ENCODE measurements around the gene UBE2O.

UBE2O gene

GRCh38 chr17:76417499-76418143 lies 35.3 kb downstream of the UBE2O start:
- Histone ChIP-seq H3K4me2 (peak overlapping the region in 8 of 11 experiments; percentile 11 to 60 (median 47); a peak in 15 of 22 replicates), H3K4me3 (no peak overlapping the region), H3K9me3 (replicated peaks in 1 of 11) (peaks cover 0 to 30% (median 0%) of the 10 kb centered on the region in 11 experiments; a peak in 8 of 22 replicates), H3K4me1 (peaks cover 32 to 65% (median 50%) of the 10 kb centered on the region in 10 experiments), H3K27me3 (no peaks in the 10 kb centered on the region), H3K9ac (0 out of 22 replicates have a peak overlapping the region, but pooled peaks of 1 of the 11 experiments have one; percentile 14), H3K27ac (0 out of 22 replicates have a peak overlapping the region, but pooled peaks of 1 of the 11 experiments have one; percentile 11), H3K36me3 (peaks cover 10 to 57% (median 42%) of the 10 kb centered on the region in 11 experiments; a peak in 19 of 22 replicates), H4K20me1 (peaks cover 65 to 100% (median 88%) of the 10 kb centered on the region in 11 experiments; a peak in 21 of 22 replicates)
- TF ChIP-seq Cebpa-rat (IDR thresholded peaks at IDR 0.05) = no peak

- no peak overlapping the region for H3K4me3 ChIP-seq
- H3K27me3 ChIP-seq = no peaks in the 10 kb centered on the region
- TF ChIP-seq Cebpa-rat (IDR thresholded peaks at IDR 0.05) = no peak
- H3K9me3 ChIP-seq (replicated peaks in 1 of 11) = peaks cover 0 to 23% (median 0%) of the 10 kb centered on the region in 11 experiments; a peak in 7 of 22 replicates
- no peak overlapping the region for H3K27ac ChIP-seq
- H4K20me1 ChIP-seq = peaks cover 65 to 100% (median 88%) of the 10 kb centered on the region in 11 experiments; a peak in 21 of 22 replicates
- 0 out of 22 replicates have a peak overlapping the region, but pooled peaks of 2 of the 11 experiments have one; percentile 19 to 51 for H3K4me2 ChIP-seq
- H3K4me1 ChIP-seq = peaks cover 31 to 59% (median 45%) of the 10 kb centered on the region in 10 experiments
- no peak overlapping the region for H3K9ac ChIP-seq
- H3K36me3 ChIP-seq = peaks cover 13 to 56% (median 43%) of the 10 kb centered on the region in 11 experiments; a peak in 21 of 22 replicates
Observed at GRCh38 chr17:76416899-76417298, 36.1 kb downstream of the UBE2O start.

- Histone ChIP-seq H3K4me2 (no peak overlapping the region), H3K27ac (no peak overlapping the region), H4K20me1 (peaks cover 69 to 100% (median 88%) of the 10 kb centered on the region in 11 experiments; a peak in 21 of 22 replicates), H3K9ac (no peak overlapping the region), H3K4me1 (peaks cover 31 to 56% (median 45%) of the 10 kb centered on the region in 10 experiments), H3K9me3 (replicated peaks in 1 of 11) (peaks cover 0 to 19% (median 0%) of the 10 kb centered on the region in 11 experiments; a peak in 7 of 22 replicates), H3K36me3 (peaks cover 9 to 56% (median 42%) of the 10 kb centered on the region in 11 experiments; a peak in 21 of 22 replicates), H3K27me3 (no peaks in the 10 kb centered on the region), H3K4me3 (no peak overlapping the region)
- no peak for TF ChIP-seq Cebpa-rat (IDR thresholded peaks at IDR 0.05)
Observed at GRCh38 chr17:76416457-76416856, 36.5 kb downstream of the UBE2O start.

- Histone ChIP-seq H3K4me2 (no peak overlapping the region), H3K27ac (no peak overlapping the region), H3K4me1 (peaks cover 26 to 54% (median 41%) of the 10 kb centered on the region in 10 experiments), H3K4me3 (no peak overlapping the region), H4K20me1 (peaks cover 69 to 99% (median 86%) of the 10 kb centered on the region in 11 experiments; a peak in 21 of 22 replicates), H3K9ac (no peak overlapping the region), H3K9me3 (replicated peaks in 1 of 11) (peaks cover 0 to 12% (median 0%) of the 10 kb centered on the region in 11 experiments; a peak in 7 of 22 replicates), H3K36me3 (peaks cover 9 to 59% (median 46%) of the 10 kb centered on the region in 11 experiments; a peak in 20 of 22 replicates), H3K27me3 (no peaks in the 10 kb centered on the region)
- no peak for TF ChIP-seq Cebpa-rat (IDR thresholded peaks at IDR 0.05)
Observed at GRCh38 chr17:76415786-76416185, 37.2 kb downstream of the UBE2O start.

- TF ChIP-seq Cebpa-rat (IDR thresholded peaks at IDR 0.05) = no peak
- H3K27ac ChIP-seq = no peak overlapping the region
- H3K36me3 ChIP-seq = peaks cover 13 to 69% (median 51%) of the 10 kb centered on the region in 11 experiments; a peak in 20 of 22 replicates
- peaks cover 14 to 46% (median 30%) of the 10 kb centered on the region in 10 experiments for H3K4me1 ChIP-seq
- peaks cover 62 to 98% (median 86%) of the 10 kb centered on the region in 11 experiments for H4K20me1 ChIP-seq
- H3K4me3 ChIP-seq = no peak overlapping the region
- peaks cover 0 to 3% (median 0%) of the 10 kb centered on the region in 11 experiments; a peak in 1 of 22 replicates for H3K9me3 ChIP-seq (replicated peaks in 1 of 11)
- no peaks in the 10 kb centered on the region for H3K27me3 ChIP-seq
- no peak overlapping the region for H3K4me2 ChIP-seq
- H3K9ac ChIP-seq = no peak overlapping the region
Observed at GRCh38 chr17:76414334-76415295, 38.3 kb downstream of the UBE2O start.

- TF ChIP-seq Cebpa-rat (IDR thresholded peaks at IDR 0.05) = no peak
- no peaks in the 10 kb centered on the region for H3K27me3 ChIP-seq
- no peak overlapping the region for H3K27ac ChIP-seq
- H3K4me1 ChIP-seq = peaks cover 24 to 51% (median 35%) of the 10 kb centered on the region in 10 experiments
- no peaks in the 10 kb centered on the region for H3K9me3 ChIP-seq (replicated peaks in 1 of 11)
- peaks cover 10 to 55% (median 35%) of the 10 kb centered on the region in 11 experiments; a peak in 20 of 22 replicates for H3K36me3 ChIP-seq
- H3K9ac ChIP-seq = peak overlapping the region in 1 of 11 experiments; percentile 19; a peak in 1 of 22 replicates
- peaks cover 70 to 98% (median 93%) of the 10 kb centered on the region in 11 experiments for H4K20me1 ChIP-seq
- no peak overlapping the region for H3K4me2 ChIP-seq
- H3K4me3 ChIP-seq = no peak overlapping the region
Observed at GRCh38 chr17:76411247-76411646, 41.7 kb downstream of the UBE2O start.

- TF ChIP-seq Cebpa-rat (IDR thresholded peaks at IDR 0.05) = no peak
- Histone ChIP-seq H3K9ac (no peak overlapping the region), H3K4me3 (no peak overlapping the region), H3K4me2 (no peak overlapping the region), H3K9me3 (replicated peaks in 1 of 11) (no peaks in the 10 kb centered on the region), H3K27ac (no peak overlapping the region), H3K27me3 (no peaks in the 10 kb centered on the region), H3K4me1 (peaks cover 32 to 59% (median 43%) of the 10 kb centered on the region in 10 experiments), H3K36me3 (peaks cover 10 to 56% (median 33%) of the 10 kb centered on the region in 11 experiments; a peak in 20 of 22 replicates), H4K20me1 (peaks cover 75 to 99% (median 98%) of the 10 kb centered on the region in 11 experiments)
Observed at GRCh38 chr17:76410328-76410965, 42.5 kb downstream of the UBE2O start.

All from BLaER1 treated with 17β-estradiol and CSF1 and Interleukin-3, amounts not matched to agents 10 nM and 100 nM (cell line).